Hepatocyte (in vitro differentiated cells): ENCODE data around the gene PHF21B. TPM values are rescaled to one million over a fixed set of nuclear protein-coding genes. Genes with fewer than 3 reads are reported as not detected.

Experiments used
- DNase-seq: peaks from one replicate; pipeline ENCODE4 v3.0.0-alpha.2; 2016; ENCODE audit warnings: low spot score
- H2AFZ ChIP-seq: fragments of 200-600 bp; sonication (generic); 2 replicates; pipeline ENCODE4 v1.6.0; 2016; ENCODE audit warnings: antibody characterized with exemption, mild to moderate bottlenecking
- H3K27ac ChIP-seq: fragments of 200-600 bp; sonication (generic); 2 replicates; pipeline ENCODE4 v1.5.1; 2016; ENCODE audit warnings: mild to moderate bottlenecking
- H3K27me3 ChIP-seq: fragments of 200-600 bp; sonication (generic); 2 replicates; pipeline ENCODE4 v1.6.1; 2016
- H3K36me3 ChIP-seq: fragments of 200-600 bp; sonication (generic); replicated peaks from 2 replicates; pipeline ENCODE4 v1.5.1; 2016; ENCODE audit warnings: low read depth; ENCODE audit not compliant: insufficient read depth
- H3K4me1 ChIP-seq: fragments of 200-600 bp; sonication (generic); 2 replicates; pipeline ENCODE4 v1.5.1; 2016; ENCODE audit warnings: mild to moderate bottlenecking, moderate library complexity; ENCODE audit not compliant: insufficient read depth
- H3K4me2 ChIP-seq: fragments of 200-600 bp; sonication (generic); 2 replicates; pipeline ENCODE4 v1.6.0; 2016
- H3K4me3 ChIP-seq: fragments of 200-600 bp; sonication (generic); 2 replicates; pipeline ENCODE4 v1.5.1; 2016; ENCODE audit warnings: mild to moderate bottlenecking
- H3K79me2 ChIP-seq: fragments of 200-600 bp; sonication (generic); 2 replicates; pipeline ENCODE4 v1.6.0; 2017; ENCODE audit warnings: mild to moderate bottlenecking
- H3K9me2 ChIP-seq: fragments of 200-600 bp; sonication (generic); replicated peaks from 2 replicates; pipeline ENCODE4 v1.6.0; 2017; ENCODE audit warnings: mild to moderate bottlenecking; ENCODE audit not compliant: insufficient read depth
- H3K9me3 ChIP-seq: fragments of 200-600 bp; sonication (generic); 2 replicates; pipeline ENCODE4 v1.5.1; 2016; ENCODE audit warnings: low read depth, mild to moderate bottlenecking
- H4K20me1 ChIP-seq: fragments of 200-600 bp; sonication (generic); 2 replicates; pipeline ENCODE4 v1.6.0; 2016; ENCODE audit warnings: mild to moderate bottlenecking; ENCODE audit not compliant: insufficient read depth, poor library complexity, severe bottlenecking
- EZH2 ChIP-seq: fragments of 200-600 bp; sonication (generic); IDR thresholded peaks from 2 replicates; pipeline ENCODE4 v1.6.1; 2016; ENCODE audit warnings: antibody characterized with exemption, mild to moderate bottlenecking, borderline replicate concordance
- EZH2phosphoT487 ChIP-seq: fragments of 200-600 bp; sonication (generic); IDR thresholded peaks from one replicate; pipeline ENCODE4 v1.6.1; 2018; ENCODE audit warnings: antibody characterized with exemption, mild to moderate bottlenecking, low read depth, moderate library complexity; ENCODE audit not compliant: unreplicated experiment, severe bottlenecking
- WGBS: methylation state at CpG from one replicate; pipeline ENCODE4 v1.1.6; 2016; ENCODE audit warnings: low lambda C conversion rate; ENCODE audit errors: missing lambda C conversion rate; 5-methylcytosine and 5-hydroxymethylcytosine counted together
- polyA plus RNA-seq: library from polyadenylated mRNA; unstranded; fragments of >200 nt; fragmentation: Nextera tagmentation; extraction: Ambion mirVana; gene quantifications from 2 replicates; pipeline ENCODE4 v1.2.1, GENCODE V29; 2016
- total RNA-seq: library from RNA; depleted of rRNA; stranded (reverse); fragments of >200 nt; gene quantifications from 2 replicates; pipeline ENCODE4 v1.2.3, GENCODE V29; 2014
- TF ChIP-seq, protein P1 (sequence below): fragments of 200-600 bp; sonication (generic); IDR thresholded peaks from 2 replicates; pipeline ENCODE4 v1.5.1; 2016; ENCODE audit warnings: antibody characterized with exemption, mild to moderate bottlenecking; ENCODE audit not compliant: poor library complexity

The PHF21B gene
- total and polyA plus RNA-seq, 2 experiments from 2014 or later: 0.86 to 1.9 TPM

DNA sequence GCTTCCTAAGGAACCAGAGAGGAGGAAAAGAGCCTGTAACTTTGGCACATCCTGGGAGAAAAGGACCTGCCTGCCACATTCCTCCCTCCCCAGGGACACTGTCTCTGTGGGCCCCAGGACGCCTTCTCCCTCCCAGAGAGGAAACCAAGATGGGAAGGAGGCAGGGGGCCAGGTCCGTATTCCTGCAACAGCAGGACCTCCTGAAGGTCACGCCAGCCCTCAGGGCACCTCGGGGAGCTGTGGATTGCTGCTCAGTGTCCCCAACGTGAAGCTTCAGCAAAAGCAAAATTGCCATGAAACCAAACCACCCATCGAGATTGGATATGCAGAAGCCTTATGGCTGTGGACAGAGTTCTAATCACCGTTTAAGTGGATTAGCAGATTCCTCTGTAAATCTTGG lies 170.7 kb downstream of the PHF21B start:
- Histone ChIP-seq H3K4me3 (no peak overlapping the region), H2AFZ (no peak overlapping the region), H3K79me2 (no peaks in the 10 kb centered on the region), H3K9me3 (peaks cover 6% of the 10 kb centered on the region), H3K4me2 (no peak overlapping the region), H3K9me2 (no peaks in the 10 kb centered on the region), H3K36me3 (no peaks in the 10 kb centered on the region), H4K20me1 (no peaks in the 10 kb centered on the region), H3K27me3 (no peaks in the 10 kb centered on the region), H3K4me1 (no peaks in the 10 kb centered on the region), H3K27ac (no peak overlapping the region)
- TF ChIP-seq EZH2 (no peak), EZH2phosphoT487 (no peak)
- TF ChIP-seq, protein P1, sequence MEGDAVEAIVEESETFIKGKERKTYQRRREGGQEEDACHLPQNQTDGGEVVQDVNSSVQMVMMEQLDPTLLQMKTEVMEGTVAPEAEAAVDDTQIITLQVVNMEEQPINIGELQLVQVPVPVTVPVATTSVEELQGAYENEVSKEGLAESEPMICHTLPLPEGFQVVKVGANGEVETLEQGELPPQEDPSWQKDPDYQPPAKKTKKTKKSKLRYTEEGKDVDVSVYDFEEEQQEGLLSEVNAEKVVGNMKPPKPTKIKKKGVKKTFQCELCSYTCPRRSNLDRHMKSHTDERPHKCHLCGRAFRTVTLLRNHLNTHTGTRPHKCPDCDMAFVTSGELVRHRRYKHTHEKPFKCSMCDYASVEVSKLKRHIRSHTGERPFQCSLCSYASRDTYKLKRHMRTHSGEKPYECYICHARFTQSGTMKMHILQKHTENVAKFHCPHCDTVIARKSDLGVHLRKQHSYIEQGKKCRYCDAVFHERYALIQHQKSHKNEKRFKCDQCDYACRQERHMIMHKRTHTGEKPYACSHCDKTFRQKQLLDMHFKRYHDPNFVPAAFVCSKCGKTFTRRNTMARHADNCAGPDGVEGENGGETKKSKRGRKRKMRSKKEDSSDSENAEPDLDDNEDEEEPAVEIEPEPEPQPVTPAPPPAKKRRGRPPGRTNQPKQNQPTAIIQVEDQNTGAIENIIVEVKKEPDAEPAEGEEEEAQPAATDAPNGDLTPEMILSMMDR: no peak
- no peak for DNase-seq
- 94% methylated on average over 7 of the region's 7 CpGs for WGBS

DNA sequence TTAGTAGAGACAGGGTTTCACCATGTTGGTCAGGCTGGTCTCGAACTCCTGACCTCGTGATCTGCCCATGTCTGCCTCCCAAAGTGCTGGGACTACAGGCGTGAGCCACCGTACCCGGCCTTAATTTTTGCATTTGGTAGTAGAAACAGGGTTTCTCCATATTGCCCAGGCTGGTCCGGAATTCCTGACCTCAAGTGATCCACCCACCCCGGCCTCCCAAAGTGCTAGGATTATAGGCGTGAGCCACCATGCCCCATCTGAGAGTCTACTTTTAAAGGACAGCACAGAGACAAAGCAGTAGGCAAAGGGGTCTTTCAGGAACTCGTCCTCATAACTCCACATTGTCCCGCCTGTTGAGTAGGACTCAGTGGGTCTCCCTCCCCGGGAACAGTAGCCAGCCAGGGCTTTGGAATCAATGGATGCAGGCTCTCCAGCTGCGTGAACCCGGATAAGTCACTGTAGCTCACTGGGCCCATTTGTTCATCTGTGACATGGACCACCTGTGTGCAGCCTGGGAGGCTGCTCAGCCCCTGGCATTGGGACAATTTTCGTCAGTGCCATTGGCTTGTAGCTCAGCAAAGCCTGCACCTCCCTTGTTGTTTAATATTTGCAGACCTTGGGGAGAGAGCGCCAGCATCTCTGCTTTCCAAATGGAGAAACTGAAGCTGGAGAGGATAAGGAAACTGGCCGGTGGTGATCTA lies 171.3 kb downstream of the PHF21B start:
- H3K4me1 ChIP-seq: no peaks in the 10 kb centered on the region
- no peaks in the 10 kb centered on the region for H3K36me3 ChIP-seq
- DNase-seq: no peak
- no peaks in the 10 kb centered on the region for H3K27me3 ChIP-seq
- no peak overlapping the region for H3K27ac ChIP-seq
- H4K20me1 ChIP-seq: no peaks in the 10 kb centered on the region
- peaks cover 6% of the 10 kb centered on the region for H3K9me3 ChIP-seq
- WGBS: 91% methylated on average over 16 of the region's 16 CpGs
- no peak overlapping the region for H3K4me3 ChIP-seq
- H3K79me2 ChIP-seq: no peaks in the 10 kb centered on the region
- no peak overlapping the region for H2AFZ ChIP-seq
- no peak for TF ChIP-seq EZH2phosphoT487
- TF ChIP-seq, protein P1: no peak
- TF ChIP-seq EZH2: no peak
- H3K4me2 ChIP-seq: no peak overlapping the region
- no peaks in the 10 kb centered on the region for H3K9me2 ChIP-seq

DNA sequence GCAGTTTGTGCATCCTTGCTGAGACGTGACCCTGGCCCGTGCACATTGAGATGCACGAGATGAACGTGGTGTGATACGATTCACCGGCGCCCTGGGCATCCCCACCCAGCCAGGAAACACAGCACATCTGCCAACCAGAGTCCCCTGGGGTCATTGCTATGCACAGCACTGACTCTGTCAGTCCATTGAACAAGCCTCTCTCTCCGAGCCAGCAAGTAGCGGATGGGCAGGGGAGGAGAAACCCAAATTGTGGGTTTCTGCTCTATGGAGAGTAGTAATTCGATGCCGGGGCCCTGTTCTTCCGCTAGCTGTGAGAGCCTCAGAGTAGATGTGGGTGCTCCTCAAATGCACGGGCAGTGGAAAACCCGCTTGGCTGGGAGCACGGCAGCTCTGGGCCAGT lies 172.3 kb downstream of the PHF21B start:
- TF ChIP-seq EZH2 (no peak), EZH2phosphoT487 (no peak)
- TF ChIP-seq, protein P1: no peak
- no peaks in the 10 kb centered on the region for H3K9me2 ChIP-seq
- DNase-seq: no peak
- H3K36me3 ChIP-seq: no peaks in the 10 kb centered on the region
- H3K27me3 ChIP-seq: no peaks in the 10 kb centered on the region
- H3K4me3 ChIP-seq: no peak overlapping the region
- WGBS: 90% methylated on average over 15 of the region's 15 CpGs
- no peak overlapping the region for H3K4me2 ChIP-seq
- peaks cover 6% of the 10 kb centered on the region for H3K9me3 ChIP-seq
- no peaks in the 10 kb centered on the region for H3K79me2 ChIP-seq
- H2AFZ ChIP-seq: no peak overlapping the region
- no peaks in the 10 kb centered on the region for H3K4me1 ChIP-seq
- no peak overlapping the region for H3K27ac ChIP-seq
- H4K20me1 ChIP-seq: no peaks in the 10 kb centered on the region

DNA sequence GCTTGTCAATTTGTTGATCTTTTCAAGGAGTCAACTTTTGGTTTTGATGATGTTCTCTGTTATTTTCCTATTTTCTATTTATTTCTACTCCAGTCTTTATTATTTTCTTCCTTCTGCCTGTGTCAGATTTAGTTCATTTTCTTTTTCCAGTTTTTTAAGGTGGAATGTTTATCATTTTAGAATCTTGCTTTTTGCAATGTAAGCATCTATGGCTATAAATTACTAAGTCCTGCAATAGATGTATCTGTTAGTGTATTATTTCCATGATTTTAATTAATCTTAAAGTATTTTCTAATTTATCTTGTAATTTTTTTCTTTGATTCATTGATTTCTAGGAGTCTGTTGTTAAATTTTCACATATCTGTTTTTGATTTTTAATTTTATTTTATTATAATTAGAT lies 175.7 kb downstream of the PHF21B start:
- Histone ChIP-seq H3K9me3 (peaks cover 6% of the 10 kb centered on the region), H4K20me1 (no peaks in the 10 kb centered on the region), H2AFZ (no peak overlapping the region), H3K9me2 (no peaks in the 10 kb centered on the region), H3K4me2 (no peak overlapping the region), H3K27me3 (no peaks in the 10 kb centered on the region), H3K27ac (no peak overlapping the region), H3K4me3 (no peak overlapping the region), H3K36me3 (no peaks in the 10 kb centered on the region), H3K79me2 (no peaks in the 10 kb centered on the region), H3K4me1 (no peaks in the 10 kb centered on the region)
- no peak for DNase-seq
- no peak for TF ChIP-seq EZH2
- TF ChIP-seq EZH2phosphoT487: no peak
- TF ChIP-seq, protein P1: no peak
